Astrocyte of the hippocampus (primary cell): Measurements from ENCODE around the gene TMPRSS2.
"Not testable (repeated sequence)": the region's sequence is repeated elsewhere in the genome, so short reads cannot be mapped to it uniquely, and the experiment has no call there.

Experiments used
- DNase-seq: peaks from one replicate; pipeline ENCODE4 v3.0.0; 2011; ENCODE audit warnings: low read depth, low spot score

The TMPRSS2 gene

GRCh38 chr21:41426676-41427404, 81.1 kb downstream of the TMPRSS2 start:
- DNase-seq, result no peak

- DNase-seq, result peak; percentile 80
These were observed 81.8 kb downstream of the TMPRSS2 start, which contains the start of gene MX1 for GRCh38 chr21:41425954-41426675. Gene MX1 (plus strand): TSS chr21:41426239. CDS start chr21:41432071, 5,832 bp downstream.

- no peak for DNase-seq
These were observed 82.4 kb downstream of the TMPRSS2 start for GRCh38 chr21:41425588-41425953.

- not testable (repeated sequence) for DNase-seq
These were observed 84.7 kb downstream of the TMPRSS2 start for GRCh38 chr21:41423305-41423636.

- DNase-seq, result no peak
These were observed 85.2 kb downstream of the TMPRSS2 start for GRCh38 chr21:41422546-41423304.

- not testable (repeated sequence) for DNase-seq
These were observed 87.0 kb downstream of the TMPRSS2 start for GRCh38 chr21:41420998-41421397.

- peak; percentile 94 for DNase-seq
These were observed 87.8 kb downstream of the TMPRSS2 start for GRCh38 chr21:41419921-41420862.

- DNase-seq, result no peak
These were observed 88.8 kb downstream of the TMPRSS2 start for GRCh38 chr21:41418956-41419680.

- DNase-seq, result no peak
These were observed 89.6 kb downstream of the TMPRSS2 start for GRCh38 chr21:41418393-41418792.

GRCh38 chr21:41417505-41417904, 90.5 kb downstream of the TMPRSS2 start:
- not testable (repeated sequence) for DNase-seq
